Esophagus squamous epithelium (tissue), 5 donors: ENCODE results near the gene TPPP2. TPM values are rescaled to one million over a fixed set of nuclear protein-coding genes. Genes with fewer than 3 reads are reported as not detected.
"Not testable (repeated sequence)": the region's sequence is repeated elsewhere in the genome, so short reads cannot be mapped to it uniquely, and the experiment has no call there.

Source experiments
- DNase-seq: peaks from one replicate; lab custom pipeline; 2025; lab: John Stamatoyannopoulos, UW
- H3K27ac ChIP-seq, 4 donors: fragments of 200-600 bp; sonication (generic); one replicate each; pipeline ENCODE4 v1.5.1; 2016 to 2019; ENCODE audit warnings: mild to moderate bottlenecking in 1 of 4
- H3K27me3 ChIP-seq, 4 donors: fragments of 200-600 bp; sonication (generic); 1 replicate in 3 of 4; 2 replicates in 1 of 4; pipeline versions ENCODE4 v1.5.1 to v1.6.0; 2017 to 2021; ENCODE audit warnings: antibody characterized with exemption in 1 of 4
- H3K36me3 ChIP-seq, 3 donors: fragments of 200-600 bp; sonication (generic); one replicate each; pipeline ENCODE4 v1.5.1; 2016 to 2019
- H3K4me1 ChIP-seq, 3 donors: fragments of 200-600 bp; sonication (generic); one replicate each; pipeline ENCODE4 v1.5.1; 2017 to 2019
- H3K4me3 ChIP-seq, 4 donors: fragments of 200-600 bp; sonication (generic); 1 replicate in 3 of 4; 2 replicates in 1 of 4; pipeline ENCODE4 v1.5.1; 2016 to 2019; ENCODE audit warnings: mild to moderate bottlenecking in 2 of 4, moderate library complexity in 1 of 4
- H3K9me3 ChIP-seq, 3 donors: fragments of 200-600 bp; sonication (generic); one replicate each; pipeline ENCODE4 v1.5.1; 2016 to 2019
- POLR2A ChIP-seq, 4 donors: fragments of 450-650 bp; IDR thresholded peaks; one replicate each; pipeline ENCODE4 v1.6.1; 2017; ENCODE audit warnings: antibody characterized with exemption in 4 of 4, mild to moderate bottlenecking in 4 of 4, moderate library complexity in 3 of 4
- WGBS, 2 donors: methylation state at CpG; one replicate each; pipeline ENCODE4 v1.1.5; 2018; 5-methylcytosine and 5-hydroxymethylcytosine counted together
- intact Hi-C: fragments of 100-400 bp; cut with DNase I; formaldehyde crosslinking; loops from one replicate; pipeline ENCODE4 v1.15.0; 2022
- total RNA-seq, 4 donors: library from RNA; depleted of rRNA; stranded (reverse); fragments of >200 nt; gene quantifications; one replicate each; pipeline ENCODE4 v1.1.0, GENCODE V29; 2016
- TF ChIP-seq, protein P1 (sequence below), 6 experiments: fragments of 450-650 bp in 4 of 6; fragments of 200-600 bp in 2 of 6; sonication (generic) in 2 of 6; IDR thresholded peaks; one replicate each; pipeline ENCODE4 v1.5.1; 2016 to 2019; ENCODE audit warnings: antibody characterized with exemption in 6 of 6, mild to moderate bottlenecking in 4 of 6, moderate library complexity in 4 of 6
- donor health status: DM: yes; HTN: yes; CAD: no.

Gene TPPP2
- not detected for total RNA-seq

DNA sequence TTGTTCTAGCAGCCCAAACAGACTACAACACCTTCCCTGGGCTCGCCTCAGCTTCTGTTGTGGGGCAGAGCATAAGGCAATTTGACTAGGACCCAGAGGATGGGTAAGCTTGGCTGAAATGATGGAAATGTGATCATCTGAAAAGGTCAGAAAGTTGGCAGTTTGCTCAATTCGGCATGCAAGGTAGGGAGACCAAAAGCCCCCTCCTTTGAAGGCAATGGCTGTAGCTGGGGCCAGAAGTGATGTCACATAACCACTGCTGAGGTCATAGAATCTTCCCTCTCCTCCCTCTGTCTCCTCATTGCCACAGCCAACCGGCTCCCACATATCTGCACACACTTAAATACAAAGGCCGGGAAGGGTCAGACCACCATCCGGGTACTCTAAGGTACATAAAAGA lies at the start of gene TPPP2:
Gene TPPP2 (plus strand): TSS at position 301 of the 400 bp plus-strand sequence. CDS start 365 bp downstream, outside the sequence.
- no peak for DNase-seq
- 78 to 79% methylated on average over 4 to 5 of the region's 5 CpGs for WGBS, 2 donors
- no peak for TF ChIP-seq POLR2A (IDR thresholded peaks at IDR 0.05)
- TF ChIP-seq, protein P1, sequence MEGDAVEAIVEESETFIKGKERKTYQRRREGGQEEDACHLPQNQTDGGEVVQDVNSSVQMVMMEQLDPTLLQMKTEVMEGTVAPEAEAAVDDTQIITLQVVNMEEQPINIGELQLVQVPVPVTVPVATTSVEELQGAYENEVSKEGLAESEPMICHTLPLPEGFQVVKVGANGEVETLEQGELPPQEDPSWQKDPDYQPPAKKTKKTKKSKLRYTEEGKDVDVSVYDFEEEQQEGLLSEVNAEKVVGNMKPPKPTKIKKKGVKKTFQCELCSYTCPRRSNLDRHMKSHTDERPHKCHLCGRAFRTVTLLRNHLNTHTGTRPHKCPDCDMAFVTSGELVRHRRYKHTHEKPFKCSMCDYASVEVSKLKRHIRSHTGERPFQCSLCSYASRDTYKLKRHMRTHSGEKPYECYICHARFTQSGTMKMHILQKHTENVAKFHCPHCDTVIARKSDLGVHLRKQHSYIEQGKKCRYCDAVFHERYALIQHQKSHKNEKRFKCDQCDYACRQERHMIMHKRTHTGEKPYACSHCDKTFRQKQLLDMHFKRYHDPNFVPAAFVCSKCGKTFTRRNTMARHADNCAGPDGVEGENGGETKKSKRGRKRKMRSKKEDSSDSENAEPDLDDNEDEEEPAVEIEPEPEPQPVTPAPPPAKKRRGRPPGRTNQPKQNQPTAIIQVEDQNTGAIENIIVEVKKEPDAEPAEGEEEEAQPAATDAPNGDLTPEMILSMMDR (IDR thresholded peaks at IDR 0.05): no peak
- intact Hi-C loops: no loop called here
- peaks cover 0 to 28% (median 9%) of the 10 kb centered on the region in 3 donors for H3K4me1 ChIP-seq
- no peak within 1 kb of the TSS for H3K4me3 ChIP-seq
- H3K27ac ChIP-seq: no peak within 1 kb of the TSS
- no peaks in the 10 kb centered on the region for H3K27me3 ChIP-seq
- no peaks in the 10 kb centered on the region for H3K9me3 ChIP-seq
- H3K36me3 ChIP-seq: no peaks in the 10 kb centered on the region

DNA sequence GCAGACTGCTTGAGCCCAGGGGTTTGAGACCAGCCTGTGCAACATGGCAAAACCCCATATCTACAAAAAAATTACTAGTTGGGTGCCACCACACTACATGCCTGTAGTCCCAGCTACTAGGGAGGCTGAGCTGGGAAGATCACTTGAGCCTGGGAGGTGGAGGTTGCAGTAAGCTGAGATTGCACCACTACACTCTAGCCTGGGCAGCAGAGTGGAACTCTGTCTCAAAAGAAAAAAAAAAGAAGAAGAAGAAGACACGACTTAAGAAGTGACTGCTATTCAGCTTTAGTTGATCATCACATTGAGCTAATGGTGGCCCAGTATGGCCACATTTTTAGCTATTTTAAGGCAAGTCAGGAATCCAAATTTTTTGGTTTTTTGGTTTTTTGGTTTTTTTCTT lies 49.1 kb upstream of the TPPP2 start:
- Histone ChIP-seq H3K36me3 (no peaks in the 10 kb centered on the region), H3K9me3 (no peaks in the 10 kb centered on the region), H3K4me3 (no peak overlapping the region), H3K27ac (no peak overlapping the region), H3K27me3 (no peaks in the 10 kb centered on the region), H3K4me1 (peaks cover 0 to under 1% (median 0%) of the 10 kb centered on the region in 3 donors)
- TF ChIP-seq, protein P1 (IDR thresholded peaks at IDR 0.05): no peak
- TF ChIP-seq POLR2A (IDR thresholded peaks at IDR 0.05): no peak
- DNase-seq: no peak
- intact Hi-C loops: no loop called here
- 52 to 73% methylated on average over 1 of the region's 1 CpG for WGBS, 2 donors

DNA sequence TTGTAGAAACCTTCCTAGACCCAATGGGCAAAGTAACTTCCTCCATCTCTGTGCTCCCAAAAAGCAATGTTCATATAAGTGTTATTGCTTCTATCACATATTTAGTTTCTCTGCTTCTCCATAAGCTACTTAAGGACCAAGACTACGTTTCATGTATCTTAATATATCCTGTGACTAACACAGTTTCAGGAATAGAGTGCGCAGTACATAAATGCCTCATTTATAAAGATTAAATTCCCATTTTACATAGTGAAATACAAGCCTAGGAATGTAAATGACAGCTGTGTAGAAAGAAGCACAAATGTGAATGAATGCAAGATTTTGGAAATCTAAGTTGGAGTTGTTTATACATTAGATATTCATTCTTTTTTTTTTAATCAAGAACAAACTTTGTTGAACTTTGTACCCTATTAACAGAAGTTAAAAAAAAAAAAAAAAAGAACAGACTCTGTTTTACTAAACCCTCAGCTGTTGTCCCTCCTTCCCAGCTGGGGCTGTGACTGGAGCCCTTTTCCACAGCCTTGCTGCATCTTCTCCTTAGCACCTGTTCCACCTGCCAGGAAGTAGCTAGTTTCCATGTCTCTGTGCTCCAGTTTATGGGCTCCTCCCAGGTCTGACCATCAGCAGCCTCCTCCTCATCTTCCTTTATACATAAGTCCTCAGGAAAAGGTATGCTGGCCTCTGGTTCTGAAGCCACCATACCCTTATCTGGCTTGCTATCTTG lies 47.2 kb upstream of the TPPP2 start:
- Histone ChIP-seq H3K27ac (no peak overlapping the region), H3K27me3 (no peaks in the 10 kb centered on the region), H3K9me3 (no peaks in the 10 kb centered on the region), H3K4me1 (peaks cover 6 to 20% (median 9%) of the 10 kb centered on the region in 3 donors), H3K36me3 (no peaks in the 10 kb centered on the region), H3K4me3 (no peak overlapping the region)
- 64 to 71% methylated on average over 2 of the region's 2 CpGs for WGBS, 2 donors
- no peak for DNase-seq
- no peak for TF ChIP-seq POLR2A (IDR thresholded peaks at IDR 0.05)
- TF ChIP-seq, protein P1 (IDR thresholded peaks at IDR 0.05): no peak
- intact Hi-C loops: no loop called here

DNA sequence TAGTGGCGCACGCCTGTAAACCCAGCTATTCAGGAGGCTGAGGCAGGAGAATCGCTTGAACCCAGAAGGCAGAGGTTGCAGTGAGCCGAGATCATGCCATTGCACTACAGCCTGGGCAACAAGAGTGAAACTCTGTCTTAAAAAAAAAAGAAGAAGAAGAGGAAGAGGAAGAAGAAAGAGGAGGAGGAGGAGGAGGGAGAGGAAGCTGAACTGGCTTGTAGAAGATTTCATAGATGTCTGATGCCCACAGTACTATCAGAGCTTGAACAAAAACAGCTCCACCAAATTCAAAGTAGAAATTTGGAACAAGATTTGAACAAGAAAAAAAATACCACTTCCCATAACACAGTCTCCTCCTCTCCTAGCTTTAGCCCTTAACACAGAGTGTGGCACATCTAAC lies 44.4 kb upstream of the TPPP2 start:
- DNase-seq, H3K27me3 ChIP-seq, H3K4me3 ChIP-seq, H3K27ac ChIP-seq, H3K9me3 ChIP-seq, H3K36me3 ChIP-seq, intact Hi-C loops: not testable (repeated sequence)
- H3K4me1 ChIP-seq: peaks cover 16 to 42% (median 22%) of the 10 kb centered on the region in 3 donors
- WGBS, 2 donors: 88 to 93% methylated on average over 2 to 4 of the region's 4 CpGs

DNA sequence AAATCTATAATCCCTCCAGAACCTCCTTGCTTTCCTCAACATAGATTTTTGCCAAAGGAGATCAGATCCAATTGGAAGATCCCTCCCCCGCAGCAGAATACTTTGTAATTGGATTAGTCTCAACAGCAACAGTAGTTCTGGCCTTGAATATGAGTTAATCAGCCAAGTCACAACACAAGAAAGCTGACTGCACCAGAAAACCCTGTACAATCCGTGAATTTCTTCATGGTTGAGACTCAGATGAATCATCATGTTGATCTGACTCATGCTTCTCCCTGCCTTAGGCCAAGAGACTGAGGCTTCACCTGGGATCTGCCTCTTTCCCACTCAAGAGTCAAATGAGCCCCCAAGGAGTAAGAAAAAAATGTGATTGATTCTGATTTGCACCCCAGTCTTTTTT lies 43.2 kb upstream of the TPPP2 start:
- peak overlapping the region; percentile 65 to 83 (median 73) for H3K27ac ChIP-seq
- intact Hi-C loops: no loop called here
- DNase-seq: no peak

More for the DNA sequence above, 43.2 kb upstream of the TPPP2 start:
- no peak for TF ChIP-seq POLR2A (IDR thresholded peaks at IDR 0.05)
- TF ChIP-seq, protein P1 (IDR thresholded peaks at IDR 0.05): no peak
- Histone ChIP-seq H3K4me3 (no peak overlapping the region), H3K9me3 (no peaks in the 10 kb centered on the region), H3K4me1 (peaks cover 26 to 53% (median 27%) of the 10 kb centered on the region in 3 donors), H3K27me3 (no peaks in the 10 kb centered on the region), H3K36me3 (peaks cover 0 to 5% (median 0%) of the 10 kb centered on the region in 3 donors)
- 0 to 21% methylated on average over 1 to 2 of the region's 2 CpGs for whole genome bisulfite sequencing, 2 donors
